ENCODE data around the gene COMMD1. TPM values are rescaled to one million over a fixed set of nuclear protein-coding genes. Genes with fewer than 3 reads are reported as not detected.
"Not testable (repeated sequence)": the region's sequence is repeated elsewhere in the genome, so short reads cannot be mapped to it uniquely, and the experiment has no call there.

COMMD1 gene
- total and polyA plus RNA-seq, 2 experiments from 2014 or later, result 54.9 to 83.7 TPM

DNA sequence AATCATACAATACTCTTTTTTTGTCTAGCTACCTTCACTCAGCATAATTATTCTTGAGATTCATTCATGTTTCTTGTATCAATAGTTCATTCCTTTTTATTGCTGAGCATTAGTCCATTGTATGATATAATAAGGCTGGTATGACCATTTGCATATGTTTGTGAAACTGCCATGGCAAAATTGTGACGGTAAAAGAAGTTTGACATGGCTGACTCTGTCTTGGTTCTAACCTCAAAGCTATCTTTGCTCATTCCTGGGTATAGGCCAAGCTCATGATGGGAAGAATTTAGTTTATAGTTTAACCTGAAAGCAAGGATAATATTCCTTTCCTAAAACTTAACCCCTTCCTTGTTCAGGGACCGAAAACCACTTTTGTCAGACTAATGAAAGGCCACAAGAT, 46.4 kb downstream of the COMMD1 start:
- no peak overlapping the region for H3K4me3 Mint-ChIP-seq
- H3K4me1 Mint-ChIP-seq, result no peaks in the 10 kb centered on the region; the same call in 2 of the 3 replicates
- Histone ChIP-seq H3K4me3 (no peak overlapping the region), H3F3A (replicated peaks; ENCODE audit: low read depth) (no peaks in the 10 kb centered on the region), H4K20me1 (replicated peaks; ENCODE audit: insufficient read depth) (no peaks in the 10 kb centered on the region), H3K27me3 (ENCODE audit: insufficient read depth) (no peaks in the 10 kb centered on the region), H2AFZ (no peak overlapping the region), H3K4me2 (no peak overlapping the region), H3K9me2 (ENCODE audit: insufficient read depth) (no peaks in the 10 kb centered on the region), H3K79me2 (replicated peaks; ENCODE audit: insufficient read depth) (no peaks in the 10 kb centered on the region), H3K4me1 (ENCODE audit: insufficient read depth) (peaks cover under 1% of the 10 kb centered on the region; the same call in 1 of the 2 replicates), H3K36me3 (ENCODE audit: insufficient read depth) (no peaks in the 10 kb centered on the region), H3K27ac (ENCODE audit: low read depth) (no peak overlapping the region)
- H3K27me3 Mint-ChIP-seq (ENCODE audit: insufficient read depth, low read depth, poor library complexity), result peaks cover 3% of the 10 kb centered on the region
- DNase-seq (ENCODE audit: low spot score) (no peak), ATAC-seq (no peak)
- no peak overlapping the region for H3K27ac Mint-ChIP-seq
- H3K9me3 Mint-ChIP-seq, result peaks cover 19% of the 10 kb centered on the region; the same call in 2 of the 3 replicates
- TF ChIP-seq CREB1 (CRISPR knock-in tag; IDR thresholded peaks at IDR 0.05; ENCODE audit: low read depth), result no peak
- TF ChIP-seq ETS1 (IDR thresholded peaks at IDR 0.05), result no peak
- no peak for TF ChIP-seq EZH2phosphoT487 (IDR thresholded peaks at IDR 0.05; ENCODE audit: unreplicated experiment)
- no peak for TF ChIP-seq EZH2 (IDR thresholded peaks at IDR 0.05; ENCODE audit: low read depth, unreplicated experiment)
- TF ChIP-seq CTCF (conservative IDR thresholded peaks at IDR 0.05; ENCODE audit: low read depth in 2 of 2), result no peak
- TF ChIP-seq POLR2AphosphoS5 (IDR thresholded peaks at IDR 0.05; ENCODE audit: low read depth), result no peak
- peaks cover 22% of the 10 kb centered on the region for H3K36me3 Mint-ChIP-seq (ENCODE audit: low read depth)

GRCh38 chr2:61952288-61952687, 46.8 kb downstream of the COMMD1 start:
- ATAC-seq, result no peak

GRCh38 chr2:61954856-61955255, 49.4 kb downstream of the COMMD1 start:
- Mint-ChIP-seq H3K36me3 (ENCODE audit: low read depth) (peaks cover 26% of the 10 kb centered on the region), H3K9me3 (peaks cover 23% of the 10 kb centered on the region; the same call in 2 of the 3 replicates)
- not testable (repeated sequence) for H3K4me2 ChIP-seq; H3K4me3 Mint-ChIP-seq; H4K20me1 ChIP-seq (replicated peaks; ENCODE audit: insufficient read depth); H3K4me1 ChIP-seq (ENCODE audit: insufficient read depth); H2AFZ ChIP-seq; H3K27me3 Mint-ChIP-seq (ENCODE audit: insufficient read depth, low read depth, poor library complexity); H3K79me2 ChIP-seq (replicated peaks; ENCODE audit: insufficient read depth); H3K4me1 Mint-ChIP-seq; H3K27ac ChIP-seq (ENCODE audit: low read depth); H3K36me3 ChIP-seq (ENCODE audit: insufficient read depth); H3K27me3 ChIP-seq (ENCODE audit: insufficient read depth); H3F3A ChIP-seq (replicated peaks; ENCODE audit: low read depth); ATAC-seq; H3K4me3 ChIP-seq; H3K9me2 ChIP-seq (ENCODE audit: insufficient read depth); H3K27ac Mint-ChIP-seq; DNase-seq (ENCODE audit: low spot score)

More at GRCh38 chr2:61952288-61952687, 46.8 kb downstream of the COMMD1 start:
- Histone ChIP-seq H4K20me1 (replicated peaks; ENCODE audit: insufficient read depth) (no peaks in the 10 kb centered on the region), H3K79me2 (replicated peaks; ENCODE audit: insufficient read depth) (no peaks in the 10 kb centered on the region), H3K27ac (ENCODE audit: low read depth) (no peak overlapping the region), H3K27me3 (ENCODE audit: insufficient read depth) (no peaks in the 10 kb centered on the region), H3K4me2 (no peak overlapping the region), H3F3A (replicated peaks; ENCODE audit: low read depth) (no peaks in the 10 kb centered on the region), H3K36me3 (ENCODE audit: insufficient read depth) (no peaks in the 10 kb centered on the region), H3K4me3 (no peak overlapping the region), H3K4me1 (ENCODE audit: insufficient read depth) (no peaks in the 10 kb centered on the region), H2AFZ (no peak overlapping the region), H3K9me2 (ENCODE audit: insufficient read depth) (no peaks in the 10 kb centered on the region)
- Mint-ChIP-seq H3K9me3 (peaks cover 19% of the 10 kb centered on the region; the same call in 2 of the 3 replicates), H3K4me1 (no peaks in the 10 kb centered on the region; the same call in 2 of the 3 replicates), H3K36me3 (ENCODE audit: low read depth) (peaks cover 22% of the 10 kb centered on the region), H3K27ac (no peak overlapping the region), H3K4me3 (no peak overlapping the region), H3K27me3 (ENCODE audit: insufficient read depth, low read depth, poor library complexity) (peaks cover 3% of the 10 kb centered on the region)
- TF ChIP-seq CREB1 (CRISPR knock-in tag; IDR thresholded peaks at IDR 0.05; ENCODE audit: low read depth), result no peak
- no peak for DNase-seq (ENCODE audit: low spot score)

Measured in GM23338 (cell line).